Fibroblast of gingiva (primary cell): ENCODE results near the gene POLR2I.
"Not testable (repeated sequence)": the region's sequence is repeated elsewhere in the genome, so short reads cannot be mapped to it uniquely, and the experiment has no call there.

Experiments used
- DNase-seq: peaks from one replicate; pipeline ENCODE4 v3.0.0-alpha.2; 2011; ENCODE audit warnings: low read depth

The POLR2I gene

GRCh38 chr19:36131221-36131620 is 16.5 kb upstream of the POLR2I start:
- DNase-seq, result not testable (repeated sequence)

GRCh38 chr19:36128392-36128736 is 13.7 kb upstream of the POLR2I start:
- DNase-seq, result no peak

- no peak for DNase-seq
These were observed 10.9 kb upstream of the POLR2I start for GRCh38 chr19:36125557-36125956.

GRCh38 chr19:36121486-36122124 is 6.9 kb upstream of the POLR2I start:
- DNase-seq, result no peak

- DNase-seq, result no peak
These were observed 6.3 kb upstream of the POLR2I start for GRCh38 chr19:36120984-36121358.

GRCh38 chr19:36120092-36120983 is 5.7 kb upstream of the POLR2I start:
- DNase-seq, result no peak

- no peak for DNase-seq
These were observed 1.6 kb upstream of the POLR2I start for GRCh38 chr19:36116344-36116637.

- no peak for DNase-seq
These were observed 1.0 kb upstream of the POLR2I start, which contains the start of gene TBCB for GRCh38 chr19:36115453-36116343. TSS of gene TBCB (plus strand) at chr19:36115468. CDS start at chr19:36115561, 93 bp downstream.

- peak; percentile 38 for DNase-seq
These were observed 568 bp downstream of the POLR2I start for GRCh38 chr19:36113894-36114720.

GRCh38 chr19:36113425-36113824 is 1.2 kb downstream of the POLR2I start:
- DNase-seq, result no peak

- DNase-seq, result no peak
These were observed 2.0 kb downstream of the POLR2I start for GRCh38 chr19:36112678-36113077.

- DNase-seq, result no peak
These were observed 3.5 kb downstream of the POLR2I start for GRCh38 chr19:36111200-36111539.

GRCh38 chr19:36110487-36111199 is 4.0 kb downstream of the POLR2I start, which contains the start of gene OVOL3:
TSS of gene OVOL3 (plus strand) at chr19:36111143. CDS start at chr19:36111203, 60 bp downstream.
- DNase-seq, result no peak

GRCh38 chr19:36108684-36109083 is 6.0 kb downstream of the POLR2I start:
- no peak for DNase-seq

- no peak for DNase-seq
These were observed 7.7 kb downstream of the POLR2I start for GRCh38 chr19:36106991-36107390.

GRCh38 chr19:36106441-36106840 is 8.2 kb downstream of the POLR2I start:
- DNase-seq, result no peak

GRCh38 chr19:36103842-36104552 is 10.7 kb downstream of the POLR2I start:
- DNase-seq, result no peak

- no peak for DNase-seq
These were observed 11.5 kb downstream of the POLR2I start for GRCh38 chr19:36103040-36103626.

GRCh38 chr19:36101550-36102327 is 12.9 kb downstream of the POLR2I start:
- no peak for DNase-seq
